HG03521 (cell line): ENCODE measurements around the gene C9orf72.

ENCODE experiments used
- ATAC-seq: cut with Tn5 transposase; IDR thresholded peaks from one replicate; pipeline ENCODE4 v1.9.1; 2021; ENCODE audit warnings: mild to moderate bottlenecking, moderate library complexity; ENCODE audit not compliant: unreplicated experiment

The C9orf72 gene

DNA sequence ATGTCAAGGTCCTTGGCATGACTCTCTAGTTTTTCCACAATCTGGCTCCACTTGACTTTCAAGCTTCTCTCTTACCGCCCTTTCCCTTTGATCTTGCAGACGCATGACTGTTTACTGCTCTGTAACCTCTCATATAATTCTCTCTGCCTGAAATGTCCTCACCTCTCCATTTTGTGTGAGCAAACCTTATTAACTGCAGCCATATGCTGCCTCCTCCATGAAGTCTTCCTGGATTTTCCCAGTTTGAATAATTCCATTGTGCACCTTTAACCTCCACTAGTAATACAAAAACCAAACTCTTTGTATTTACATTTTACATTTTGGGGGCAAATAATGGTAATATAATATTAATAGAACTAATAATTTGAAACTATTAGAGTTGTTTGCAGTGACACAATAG is 9.5 kb upstream of the C9orf72 start:
- ATAC-seq = no peak

DNA sequence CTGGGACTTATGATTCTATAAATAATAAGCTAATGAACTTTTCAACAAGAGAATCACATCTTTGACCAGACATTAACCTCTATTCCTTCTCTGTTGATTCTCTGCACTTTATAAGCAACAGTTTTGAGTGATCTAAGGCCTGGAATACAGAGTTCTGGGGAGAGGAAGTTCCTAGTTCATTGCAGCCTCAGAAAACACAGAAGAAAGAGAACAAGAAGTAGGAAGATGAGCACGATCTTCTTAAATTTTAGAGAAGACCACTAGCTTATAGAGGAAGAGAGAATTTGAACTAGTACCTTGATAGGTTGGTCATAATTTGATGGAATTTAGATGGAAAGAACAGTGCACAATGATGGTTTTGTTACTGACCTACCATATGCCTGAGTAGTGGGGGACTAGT is 8.5 kb upstream of the C9orf72 start:
- ATAC-seq = no peak

DNA sequence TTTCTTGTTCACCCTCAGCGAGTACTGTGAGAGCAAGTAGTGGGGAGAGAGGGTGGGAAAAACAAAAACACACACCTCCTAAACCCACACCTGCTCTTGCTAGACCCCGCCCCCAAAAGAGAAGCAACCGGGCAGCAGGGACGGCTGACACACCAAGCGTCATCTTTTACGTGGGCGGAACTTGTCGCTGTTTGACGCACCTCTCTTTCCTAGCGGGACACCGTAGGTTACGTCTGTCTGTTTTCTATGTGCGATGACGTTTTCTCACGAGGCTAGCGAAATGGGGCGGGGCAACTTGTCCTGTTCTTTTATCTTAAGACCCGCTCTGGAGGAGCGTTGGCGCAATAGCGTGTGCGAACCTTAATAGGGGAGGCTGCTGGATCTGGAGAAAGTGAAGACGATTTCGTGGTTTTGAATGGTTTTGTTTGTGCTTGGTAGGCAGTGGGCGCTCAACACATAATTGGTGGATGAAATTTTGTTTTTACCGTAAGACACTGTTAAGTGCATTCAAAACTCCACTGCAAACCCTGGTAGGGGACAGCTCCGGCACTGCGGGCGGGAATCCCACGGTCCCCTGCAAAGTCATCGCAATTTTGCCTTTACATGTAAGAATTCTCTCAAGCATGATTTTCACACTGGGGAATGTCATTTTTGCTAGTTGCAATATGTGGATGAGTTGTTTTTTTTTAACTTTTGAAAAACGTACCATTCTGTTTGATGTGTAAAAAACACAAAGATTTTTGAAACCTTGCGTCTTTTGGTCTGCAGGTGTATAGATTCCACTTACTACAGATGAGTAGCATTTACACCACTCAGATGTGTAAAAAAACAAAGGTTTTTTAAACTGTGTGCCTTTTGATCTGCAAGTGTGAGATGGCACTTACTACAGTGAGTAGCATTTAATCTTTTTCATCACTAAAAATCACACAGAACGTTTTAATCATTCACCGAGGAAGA is 631 bp upstream of the C9orf72 start:
- peak; percentile 84 for ATAC-seq

DNA sequence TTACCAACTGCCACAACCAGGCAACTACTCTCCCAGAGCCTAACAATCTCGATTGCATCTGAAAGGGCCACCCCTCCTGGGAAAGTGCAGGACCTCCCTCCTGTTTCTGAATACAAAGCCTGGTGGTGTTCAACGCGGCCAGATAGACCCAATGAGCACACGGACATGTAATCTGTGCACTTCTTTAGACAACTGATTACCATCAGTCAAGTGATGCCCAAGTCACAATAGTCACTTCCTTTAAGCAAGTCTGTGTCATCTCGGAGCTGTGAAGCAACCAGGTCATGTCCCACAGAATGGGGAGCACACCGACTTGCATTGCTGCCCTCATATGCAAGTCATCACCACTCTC is 739 bp downstream of the C9orf72 start:
- ATAC-seq = peak; percentile 26

DNA sequence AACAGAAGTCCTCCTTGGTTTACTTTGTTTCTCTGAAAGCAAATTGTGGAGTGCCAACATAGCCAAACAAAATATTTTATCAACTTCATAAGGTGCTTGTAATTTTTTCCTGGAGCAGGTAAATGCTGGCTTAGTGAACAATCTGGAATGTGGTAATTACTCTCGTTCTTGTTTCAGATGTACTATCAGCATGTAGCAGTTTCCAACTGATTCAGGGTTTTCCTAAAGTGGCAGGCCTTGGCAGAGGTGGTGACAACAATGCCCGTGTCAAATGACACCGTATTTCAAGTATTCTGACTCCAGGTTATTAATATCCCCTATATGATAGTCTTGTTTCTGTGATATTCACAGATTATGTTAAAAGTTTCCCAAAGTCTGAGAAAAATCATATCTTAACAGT is 1.2 kb downstream of the C9orf72 start:
- no peak for ATAC-seq

DNA sequence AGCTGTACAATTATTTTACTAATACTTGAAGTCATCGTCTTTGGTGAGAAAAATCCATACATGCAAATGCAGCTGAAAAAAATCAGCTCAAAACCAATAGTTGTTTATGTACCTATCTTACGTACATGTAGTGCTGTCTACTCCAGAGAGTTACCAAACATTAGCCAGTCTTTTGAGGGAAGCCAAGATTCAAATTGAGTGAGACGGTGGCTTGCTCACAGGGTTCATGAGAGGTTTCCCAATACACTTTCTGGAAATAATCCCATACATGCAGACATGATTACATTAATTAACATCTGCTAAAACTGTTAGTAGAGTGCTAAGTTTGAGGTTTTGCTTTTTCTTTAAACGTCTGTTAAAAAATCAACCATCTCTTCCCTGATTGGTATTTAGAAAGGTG is 2.3 kb downstream of the C9orf72 start:
- ATAC-seq = no peak

DNA sequence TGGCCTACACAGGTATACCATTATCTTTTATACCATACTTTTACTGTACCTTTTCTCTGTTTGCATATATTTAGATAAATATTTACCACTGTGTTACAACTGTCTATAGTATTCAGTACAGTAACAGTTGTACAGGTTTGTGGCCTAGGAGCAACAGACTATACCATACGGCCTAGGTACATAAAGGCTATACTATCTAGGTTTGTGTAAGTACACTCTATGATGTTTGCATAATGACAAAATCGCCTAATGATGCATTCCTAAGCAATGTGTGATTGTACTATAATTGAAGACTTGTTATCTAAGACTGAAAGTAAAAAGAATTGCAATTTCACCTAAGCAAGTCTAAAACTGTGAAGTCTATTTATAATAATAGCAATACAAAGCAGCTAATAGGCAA is 3.9 kb downstream of the C9orf72 start:
- no peak for ATAC-seq

DNA sequence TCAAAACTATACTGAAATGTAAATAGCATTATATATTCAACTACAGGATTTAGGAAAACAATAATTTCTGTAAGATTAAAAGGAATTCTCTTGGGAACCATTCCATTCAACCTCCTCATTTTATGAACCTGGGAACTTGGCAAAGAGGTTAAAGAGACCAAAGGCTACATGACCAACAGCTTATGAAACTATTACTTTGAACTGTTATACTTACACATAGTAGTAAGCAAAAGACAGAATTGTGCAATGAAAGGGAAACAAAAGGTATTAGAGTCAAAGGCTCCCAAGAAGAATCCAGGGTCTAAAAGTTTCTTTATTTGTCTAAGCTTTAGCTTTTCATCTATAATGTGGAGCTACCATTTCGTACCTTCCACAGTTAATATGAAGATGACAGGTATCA is 7.2 kb downstream of the C9orf72 start:
- no peak for ATAC-seq

DNA sequence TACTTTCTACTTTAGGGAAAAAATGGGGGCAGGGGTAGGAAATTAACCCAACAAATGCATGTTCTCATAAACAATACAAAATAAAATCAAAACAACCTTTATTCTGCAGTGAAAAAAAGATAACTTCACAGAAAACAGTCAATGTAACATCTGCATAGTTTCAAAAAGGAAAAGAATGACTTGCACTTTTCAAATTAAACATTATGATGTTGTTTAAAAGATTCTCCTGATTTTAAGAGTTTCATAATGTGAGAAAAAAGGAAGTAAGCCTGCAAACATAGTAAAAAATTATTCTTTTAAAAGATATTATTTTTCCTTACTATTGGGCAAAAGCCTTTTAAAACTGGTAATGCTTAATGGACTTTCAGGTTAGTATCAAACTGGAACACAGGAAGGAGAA is 7.6 kb downstream of the C9orf72 start:
- ATAC-seq = no peak

DNA sequence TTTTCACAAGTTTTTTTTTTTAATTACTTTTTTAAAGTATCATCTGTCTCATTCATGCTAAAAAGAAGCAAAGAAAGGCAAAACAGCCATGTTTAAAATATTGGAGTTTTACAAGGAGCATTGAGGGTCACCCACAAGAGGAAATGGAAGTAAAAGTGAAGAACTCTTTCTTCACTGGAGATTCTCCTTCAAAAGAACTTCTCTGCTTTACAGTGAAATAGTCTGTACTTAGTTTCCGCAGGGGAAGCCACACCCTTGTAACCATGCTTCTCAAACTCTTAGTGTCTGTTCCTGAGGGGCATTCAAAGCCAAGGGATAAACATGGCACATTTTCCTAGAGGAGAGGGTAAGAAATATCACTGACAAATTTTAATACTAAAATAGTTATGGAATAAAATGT is 8.6 kb downstream of the C9orf72 start:
- no peak for ATAC-seq

DNA sequence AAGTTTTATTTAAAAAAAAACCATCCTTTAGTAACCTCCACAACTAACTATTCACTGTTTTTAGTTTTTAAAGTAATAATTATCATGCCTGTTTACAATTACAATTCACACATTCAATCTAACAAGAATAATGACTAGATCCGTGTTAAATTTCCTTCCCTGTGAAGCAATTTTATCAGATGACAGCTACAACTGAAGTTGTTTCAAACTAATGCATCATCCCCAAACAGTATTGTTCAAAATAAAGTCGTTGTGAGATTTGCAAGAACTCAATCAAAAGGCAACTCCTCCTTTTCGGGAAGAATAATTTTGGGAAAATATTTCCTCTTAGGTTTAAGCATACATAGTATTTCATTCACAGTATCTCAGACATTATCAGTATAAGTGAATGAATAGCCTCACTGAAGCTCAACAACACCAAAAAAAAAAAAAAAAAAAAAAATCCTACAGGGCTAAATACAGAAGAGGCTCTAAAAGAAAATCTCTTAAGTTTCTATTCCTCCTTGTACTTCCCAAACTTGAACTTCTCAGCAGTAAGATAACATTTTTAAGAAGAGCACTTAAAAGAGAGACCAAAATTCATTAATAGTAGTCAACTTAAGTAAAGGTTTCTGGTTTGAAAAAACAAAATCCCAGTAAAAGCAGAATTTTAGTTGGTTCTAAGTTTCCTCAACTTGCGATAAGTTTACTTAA is 9.4 kb downstream of the C9orf72 start:
- ATAC-seq = no peak

DNA sequence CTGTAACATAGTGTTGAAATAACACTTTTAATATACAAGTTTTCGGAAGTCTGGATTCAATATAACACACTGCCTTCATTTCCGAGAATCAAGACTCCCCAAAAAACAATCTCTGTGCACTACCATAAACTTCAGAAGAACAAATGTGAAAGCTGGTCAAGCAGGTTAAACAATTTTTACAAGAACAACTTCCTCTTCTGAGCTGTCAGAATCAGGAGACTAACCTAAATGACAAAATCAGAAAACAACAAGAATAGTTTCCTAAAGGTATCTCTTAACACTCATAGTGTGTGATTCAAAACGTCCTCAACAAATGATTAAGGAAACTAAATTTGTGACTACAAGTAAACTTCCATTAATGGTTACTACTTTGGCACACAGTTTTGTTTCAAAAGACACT is 11.6 kb downstream of the C9orf72 start:
- ATAC-seq = peak; percentile 54

DNA sequence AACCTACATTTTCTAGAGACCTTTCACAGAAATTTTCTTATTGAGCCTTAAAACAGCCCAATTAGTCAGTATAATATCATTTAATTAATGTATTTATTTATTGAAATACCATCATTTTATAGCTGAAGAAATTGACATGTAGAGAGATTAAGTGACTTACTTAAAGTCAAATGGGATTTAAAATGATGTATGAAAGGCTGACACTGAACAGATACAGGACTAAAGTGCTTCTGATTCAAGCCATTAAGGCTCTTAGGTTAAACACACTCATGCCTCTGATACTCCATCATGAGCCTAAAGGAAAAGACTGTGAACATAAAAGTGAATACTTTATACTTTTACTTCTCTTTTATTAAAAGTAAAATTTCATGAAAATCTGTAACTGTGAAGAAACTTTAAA is 12.8 kb downstream of the C9orf72 start:
- ATAC-seq = no peak

DNA sequence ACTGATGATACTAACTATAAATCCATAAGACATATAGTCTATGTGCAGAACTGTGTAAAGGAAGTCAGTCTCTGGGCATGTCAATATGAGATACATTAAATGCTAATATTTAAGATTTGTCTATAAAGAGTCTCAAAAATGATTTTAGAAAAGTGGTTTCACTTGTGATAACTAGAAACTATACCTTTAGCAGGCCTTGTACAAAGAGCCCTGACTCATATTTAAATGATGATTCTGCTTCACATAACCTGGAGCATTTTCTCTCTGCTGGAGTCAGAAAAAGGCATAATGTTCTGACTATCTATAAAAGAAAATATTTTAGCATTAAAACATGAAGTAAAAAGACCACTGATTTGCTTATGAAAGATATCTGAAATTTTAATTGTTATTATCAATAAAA is 15.0 kb downstream of the C9orf72 start:
- no peak for ATAC-seq

DNA sequence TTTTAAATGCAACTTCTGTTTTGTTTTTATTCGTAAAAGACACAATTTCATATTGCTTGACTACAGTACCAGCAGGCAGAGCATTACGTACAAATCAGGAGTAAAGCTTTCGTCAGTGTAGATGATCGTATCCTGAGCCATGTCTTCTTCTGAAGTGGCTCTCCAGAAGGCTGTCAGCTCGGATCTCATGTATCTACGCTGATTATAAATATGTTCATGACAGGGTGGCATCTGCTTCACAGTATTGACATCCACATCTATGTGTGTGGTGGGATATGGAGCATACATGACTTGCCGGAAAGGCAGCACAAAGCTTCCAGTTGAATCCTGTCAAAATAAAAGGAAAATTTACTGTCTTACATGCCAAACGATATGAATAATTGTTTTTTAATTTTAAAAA is 16.8 kb downstream of the C9orf72 start:
- ATAC-seq = no peak

DNA sequence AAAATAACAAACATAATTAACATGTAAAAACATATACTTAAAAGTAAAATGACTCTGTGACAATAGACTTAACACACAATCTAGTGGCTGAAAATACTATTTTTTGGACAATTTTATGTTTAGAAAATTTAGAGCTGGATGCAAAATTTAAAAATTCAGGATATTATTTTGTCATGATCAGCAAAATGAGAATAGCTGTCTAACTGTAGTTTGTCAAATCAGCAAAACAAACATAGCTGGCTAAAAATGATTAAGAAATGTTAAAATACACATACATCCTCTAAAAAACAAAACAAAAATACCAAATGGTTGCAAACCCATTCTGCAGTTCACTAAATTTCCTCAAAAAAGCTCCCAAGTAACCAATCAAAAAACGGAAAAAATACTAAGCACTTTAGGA is 18.6 kb downstream of the C9orf72 start:
- ATAC-seq = no peak

DNA sequence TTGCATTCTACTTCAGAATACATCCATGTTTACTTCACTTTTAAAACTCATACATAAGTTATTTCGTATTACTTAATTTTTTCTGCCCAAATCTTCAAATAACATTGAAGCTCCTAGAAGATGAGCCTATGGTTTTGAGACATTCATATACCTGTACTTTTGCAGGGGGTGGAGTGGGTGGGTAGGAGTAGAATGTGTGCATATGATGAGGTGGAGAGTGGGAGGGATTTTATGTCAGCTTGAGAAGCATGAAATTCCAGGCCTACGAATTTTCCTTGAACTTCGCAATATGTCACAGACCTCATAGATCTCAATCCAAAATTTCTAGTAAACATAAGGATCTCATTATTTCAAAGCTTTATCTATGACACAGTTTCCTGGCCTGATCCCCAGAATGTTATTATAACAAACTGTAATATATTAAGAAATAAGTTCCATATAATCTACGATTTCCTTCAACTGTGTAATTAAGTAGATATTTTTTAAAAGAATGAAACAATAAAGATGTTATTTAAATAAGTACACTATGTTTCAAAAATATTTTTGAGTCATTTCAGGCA is 24.0 kb downstream of the C9orf72 start:
- no peak for ATAC-seq

DNA sequence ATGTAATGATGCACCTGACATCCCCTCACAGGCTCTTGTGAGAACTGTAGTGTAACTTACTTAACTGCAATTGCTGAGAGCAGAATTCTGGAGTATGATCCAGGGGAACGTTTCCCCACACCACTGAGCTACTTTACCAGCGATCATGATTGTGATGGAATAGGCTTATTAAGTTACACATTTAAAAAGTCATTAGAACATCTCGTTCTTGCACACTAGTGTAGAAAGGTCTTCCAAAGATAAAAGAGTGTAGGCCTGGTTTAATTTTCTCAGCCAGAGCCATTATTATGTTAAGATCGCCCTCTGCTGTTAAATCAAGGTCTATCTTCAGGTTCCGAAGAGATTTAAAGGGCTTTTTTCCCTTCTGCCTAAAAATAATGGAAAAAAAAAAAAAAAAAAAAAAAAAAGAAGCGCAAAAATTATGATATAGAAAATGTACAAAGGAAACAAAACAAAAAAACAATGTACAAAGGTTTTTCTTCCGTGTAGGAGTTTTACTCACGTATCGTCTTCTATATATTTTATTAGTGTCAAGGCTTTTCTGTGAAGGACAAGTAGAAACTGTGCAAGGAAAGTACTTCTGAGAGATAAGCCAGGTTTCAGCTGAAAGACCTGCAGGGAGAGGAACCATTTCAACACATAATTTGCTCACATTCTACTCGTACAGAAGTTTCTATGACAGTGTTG is 25.1 kb downstream of the C9orf72 start:
- ATAC-seq = no peak

DNA sequence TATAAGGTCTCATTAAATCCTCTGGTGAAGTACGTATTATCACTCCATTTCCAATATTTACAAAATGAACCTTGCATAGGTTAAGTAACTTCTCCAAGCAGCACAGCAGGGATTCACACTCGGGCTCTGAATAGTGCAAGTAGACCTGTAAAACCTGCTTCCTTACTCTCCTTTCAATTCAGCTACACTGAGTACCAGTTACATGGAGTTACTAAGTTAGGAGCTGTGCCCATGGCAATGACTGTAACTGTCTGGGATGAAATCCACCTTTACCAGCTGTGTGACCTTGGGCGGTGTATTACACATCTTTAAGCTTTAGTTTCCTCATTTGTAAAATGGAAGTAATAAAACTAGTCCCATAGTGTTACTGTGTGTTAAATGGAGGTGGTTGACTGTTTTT is 27.8 kb downstream of the C9orf72 start:
- ATAC-seq = no peak

DNA sequence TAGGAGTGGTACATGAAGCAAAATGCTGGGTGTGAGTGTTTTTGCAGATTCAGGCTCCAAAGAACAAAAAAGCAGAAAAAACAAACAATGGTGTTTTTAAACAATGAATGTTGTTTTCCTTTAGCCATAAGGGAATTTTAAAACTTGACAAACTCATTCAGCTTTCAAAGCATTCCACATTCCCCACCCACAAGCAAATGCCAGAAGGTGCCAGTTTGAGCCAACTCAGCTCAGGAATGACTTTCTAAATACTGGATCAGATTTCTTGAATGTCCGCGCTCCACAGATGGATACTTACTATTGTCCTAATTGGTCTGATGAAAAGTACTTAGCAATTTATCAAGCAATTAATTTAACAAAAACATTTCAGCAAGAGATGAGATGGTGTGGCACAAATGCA is 30.8 kb downstream of the C9orf72 start:
- no peak for ATAC-seq

DNA sequence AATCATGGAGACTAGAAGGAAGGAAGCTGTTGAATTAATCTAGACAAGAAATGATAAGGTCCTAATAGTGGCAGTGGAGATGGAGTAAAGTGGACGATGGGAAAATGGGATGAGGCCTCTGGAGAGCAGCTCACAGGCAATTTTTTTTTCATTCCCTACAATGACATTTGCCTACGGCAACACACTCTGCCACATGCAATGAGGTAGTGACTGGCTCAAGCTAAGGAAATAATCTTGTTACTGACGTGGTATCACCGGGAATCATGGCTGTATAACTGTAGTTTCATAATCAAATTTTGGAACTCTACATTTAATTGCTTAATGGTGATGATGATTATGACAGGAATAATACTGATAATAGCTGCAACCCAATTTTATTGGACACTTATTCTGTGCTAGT is 31.5 kb downstream of the C9orf72 start:
- no peak for ATAC-seq

DNA sequence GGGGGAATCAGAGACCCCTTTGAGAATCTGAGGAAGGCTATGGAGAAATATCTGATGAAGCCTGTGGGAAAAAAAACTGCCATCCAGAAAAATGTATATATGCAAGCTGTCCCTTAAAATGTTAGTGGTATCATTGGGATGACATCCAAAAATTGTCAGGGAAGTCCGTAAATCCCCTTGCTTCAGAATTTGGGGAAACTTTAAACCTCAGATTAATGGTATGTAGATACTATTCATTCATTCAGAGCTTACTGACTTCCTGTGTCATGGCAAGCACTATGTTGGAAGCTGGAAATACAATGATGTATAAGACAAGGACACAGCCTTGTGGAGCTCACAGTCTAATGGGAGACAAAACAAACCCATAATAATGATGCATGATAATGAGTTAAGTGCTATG is 32.8 kb downstream of the C9orf72 start:
- no peak for ATAC-seq
